ENCODE data around the gene HMG20B.
"Not testable (repeated sequence)": the region's sequence is repeated elsewhere in the genome, so short reads cannot be mapped to it uniquely, and the experiment has no call there.

HMG20B gene

GRCh38 chr19:3572855-3573161, at the start of gene HMG20B:
HMG20B (plus strand) TSS chr19:3572944; CDS start chr19:3573310, 366 bp downstream.
- DNase-seq: no peak

GRCh38 chr19:3523361-3524077, 49.2 kb upstream of the HMG20B start:
- no peak for DNase-seq

GRCh38 chr19:3524078-3524842, 48.5 kb upstream of the HMG20B start:
- DNase-seq: no peak

- DNase-seq: no peak
Observed at GRCh38 chr19:3524904-3525451, 47.8 kb upstream of the HMG20B start.

GRCh38 chr19:3526507-3527237, 46.1 kb upstream of the HMG20B start:
- no peak for DNase-seq

GRCh38 chr19:3527238-3527910, 45.4 kb upstream of the HMG20B start:
- DNase-seq: no peak

- no peak for DNase-seq
Observed at GRCh38 chr19:3528080-3528479, 44.7 kb upstream of the HMG20B start.

GRCh38 chr19:3528539-3529211, 44.1 kb upstream of the HMG20B start:
- no peak for DNase-seq

- not testable (repeated sequence) for DNase-seq
Observed at GRCh38 chr19:3529299-3529698, 43.4 kb upstream of the HMG20B start.

- DNase-seq: no peak
Observed at GRCh38 chr19:3530389-3530788, 42.4 kb upstream of the HMG20B start.

GRCh38 chr19:3531716-3532115, 41.0 kb upstream of the HMG20B start:
- no peak for DNase-seq

GRCh38 chr19:3532154-3532786, 40.5 kb upstream of the HMG20B start:
- no peak for DNase-seq

- no peak for DNase-seq
Observed at GRCh38 chr19:3533033-3533432, 39.7 kb upstream of the HMG20B start.

- no peak for DNase-seq
Observed at GRCh38 chr19:3533563-3534216, 39.1 kb upstream of the HMG20B start.

- no peak for DNase-seq
Observed at GRCh38 chr19:3534375-3535234, 38.1 kb upstream of the HMG20B start.

- no peak for DNase-seq
Observed at GRCh38 chr19:3535235-3535535, 37.6 kb upstream of the HMG20B start.

GRCh38 chr19:3535563-3535965, 37.2 kb upstream of the HMG20B start:
- no peak for DNase-seq

GRCh38 chr19:3535981-3536380, 36.8 kb upstream of the HMG20B start:
- DNase-seq: no peak

- DNase-seq: no peak
Observed at GRCh38 chr19:3536429-3537100, 36.2 kb upstream of the HMG20B start.

GRCh38 chr19:3537101-3537437, 35.7 kb upstream of the HMG20B start:
- no peak for DNase-seq
